ENCODE data around the gene ZNF497.
"Not testable (repeated sequence)": the region's sequence is repeated elsewhere in the genome, so short reads cannot be mapped to it uniquely, and the experiment has no call there.

ZNF497 gene

GRCh38 chr19:58318297-58318696 is 44.3 kb downstream of the ZNF497 start:
- H3K27me3 ChIP-seq (ENCODE audit: insufficient read depth, poor library complexity, severe bottlenecking) = no peaks in the 10 kb centered on the region
- H3K4me1 ChIP-seq (ENCODE audit: insufficient read depth, poor library complexity, severe bottlenecking) = no peaks in the 10 kb centered on the region
- peaks cover 20% of the 10 kb centered on the region for H3K36me3 ChIP-seq (ENCODE audit: low read depth)
- no peak overlapping the region for H3K4me3 ChIP-seq (ENCODE audit: severe bottlenecking)
- H3K9me3 ChIP-seq (ENCODE audit: severe bottlenecking) = no peaks in the 10 kb centered on the region
- no peak for TF ChIP-seq CTCF (IDR thresholded peaks at IDR 0.05; ENCODE audit: poor library complexity, severe bottlenecking)
- no peak for DNase-seq (ENCODE audit: low spot score)
- no peak for ATAC-seq (ENCODE audit: low read depth)
- no peak overlapping the region for H3K27ac ChIP-seq (ENCODE audit: poor library complexity, severe bottlenecking)

GRCh38 chr19:58317476-58318072 is 45.0 kb downstream of the ZNF497 start:
- Histone ChIP-seq H3K27ac (ENCODE audit: poor library complexity, severe bottlenecking) (no peak overlapping the region), H3K9me3 (ENCODE audit: severe bottlenecking) (no peaks in the 10 kb centered on the region), H3K4me1 (ENCODE audit: insufficient read depth, poor library complexity, severe bottlenecking) (no peaks in the 10 kb centered on the region), H3K4me3 (ENCODE audit: severe bottlenecking) (no peak overlapping the region), H3K36me3 (ENCODE audit: low read depth) (peaks cover 27% of the 10 kb centered on the region), H3K27me3 (ENCODE audit: insufficient read depth, poor library complexity, severe bottlenecking) (no peaks in the 10 kb centered on the region)
- DNase-seq (ENCODE audit: low spot score) = no peak
- peak; percentile 37; the same call in 1 of the 3 replicates for ATAC-seq (ENCODE audit: low read depth)
- no peak for TF ChIP-seq CTCF (IDR thresholded peaks at IDR 0.05; ENCODE audit: poor library complexity, severe bottlenecking)

- TF ChIP-seq CTCF (IDR thresholded peaks at IDR 0.05; ENCODE audit: poor library complexity, severe bottlenecking) = no peak
- ATAC-seq (ENCODE audit: low read depth) (no peak), DNase-seq (ENCODE audit: low spot score) (no peak)
- no peaks in the 10 kb centered on the region for H3K27me3 ChIP-seq (ENCODE audit: insufficient read depth, poor library complexity, severe bottlenecking)
- no peak overlapping the region for H3K27ac ChIP-seq (ENCODE audit: poor library complexity, severe bottlenecking)
- no peak overlapping the region for H3K4me3 ChIP-seq (ENCODE audit: severe bottlenecking)
- H3K36me3 ChIP-seq (ENCODE audit: low read depth) = peaks cover 46% of the 10 kb centered on the region
- H3K9me3 ChIP-seq (ENCODE audit: severe bottlenecking) = no peaks in the 10 kb centered on the region
- no peaks in the 10 kb centered on the region for H3K4me1 ChIP-seq (ENCODE audit: insufficient read depth, poor library complexity, severe bottlenecking)
Measured at GRCh38 chr19:58315580-58315979, 47.0 kb downstream of the ZNF497 start.

GRCh38 chr19:58311345-58311865 is 51.1 kb downstream of the ZNF497 start:
- ATAC-seq (ENCODE audit: low read depth) = no peak
- H3K36me3 ChIP-seq (ENCODE audit: low read depth) = peaks cover 84% of the 10 kb centered on the region
- H3K4me3 ChIP-seq (ENCODE audit: severe bottlenecking) = no peak overlapping the region
- no peak for TF ChIP-seq CTCF (IDR thresholded peaks at IDR 0.05; ENCODE audit: poor library complexity, severe bottlenecking)
- no peaks in the 10 kb centered on the region for H3K9me3 ChIP-seq (ENCODE audit: severe bottlenecking)
- DNase-seq (ENCODE audit: low spot score) = no peak
- H3K27me3 ChIP-seq (ENCODE audit: insufficient read depth, poor library complexity, severe bottlenecking) = no peaks in the 10 kb centered on the region
- no peak overlapping the region for H3K27ac ChIP-seq (ENCODE audit: poor library complexity, severe bottlenecking)
- H3K4me1 ChIP-seq (ENCODE audit: insufficient read depth, poor library complexity, severe bottlenecking) = no peaks in the 10 kb centered on the region

- not testable (repeated sequence) for H3K27ac ChIP-seq (ENCODE audit: poor library complexity, severe bottlenecking); DNase-seq (ENCODE audit: low spot score); H3K4me3 ChIP-seq (ENCODE audit: severe bottlenecking); ATAC-seq (ENCODE audit: low read depth); H3K4me1 ChIP-seq (ENCODE audit: insufficient read depth, poor library complexity, severe bottlenecking); H3K27me3 ChIP-seq (ENCODE audit: insufficient read depth, poor library complexity, severe bottlenecking); H3K9me3 ChIP-seq (ENCODE audit: severe bottlenecking)
- TF ChIP-seq CTCF (IDR thresholded peaks at IDR 0.05; ENCODE audit: poor library complexity, severe bottlenecking) = peak; percentile 53
- H3K36me3 ChIP-seq (ENCODE audit: low read depth) = peaks cover 89% of the 10 kb centered on the region
Measured at GRCh38 chr19:58310685-58311084, 51.9 kb downstream of the ZNF497 start.
